PC-3 (cell line): ENCODE measurements around the gene MGMT. TPM values are rescaled to one million over a fixed set of nuclear protein-coding genes. Genes with fewer than 3 reads are reported as not detected.

ENCODE experiments used
- ATAC-seq: fragments of 200-7000 bp; cut with Tn5 transposase; 2 replicates; pipeline ENCODE4 v1.9.1; 2020; ENCODE audit warnings: mild to moderate bottlenecking, moderate library complexity
- BruUV-seq: library from RNA; stranded (reverse); fragments of 400-500 nt; replicated peaks from 2 replicates; lab custom pipeline; 2021; lab: Mats Ljungman, UMichigan
- CTCF ChIA-PET: fragments of 300-600 bp; sonication (Branson Sonifier 250); formaldehyde crosslinking; loops from one replicate; lab custom pipeline; 2022; ENCODE audit warnings: antibody characterized with exemption; lab: Charles Lee
- POLR2A ChIA-PET: fragments of 300-600 bp; sonication (Branson Sonifier 250); formaldehyde crosslinking; loops from one replicate; lab custom pipeline; 2022; ENCODE audit warnings: antibody characterized with exemption; ENCODE audit not compliant: unreplicated experiment; lab: Charles Lee
- DNase-seq: peaks from one replicate; pipeline ENCODE4 v3.0.0-alpha.2; 2015
- H2AFZ ChIP-seq: fragments of 300-600 bp; sonication (generic); 2 replicates; pipeline ENCODE4 v1.6.0; 2016; ENCODE audit warnings: antibody characterized with exemption, low read length
- H3F3A ChIP-seq: fragments of 300-600 bp; sonication (generic); one replicate; pipeline ENCODE4 v1.6.0; 2017; ENCODE audit warnings: antibody characterized with exemption, low read length, control low read depth, mild to moderate bottlenecking; ENCODE audit not compliant: unreplicated experiment
- H3K27ac ChIP-seq: fragments of 300-600 bp; sonication (generic); 2 replicates; pipeline ENCODE4 v1.5.1; 2016; ENCODE audit warnings: mild to moderate bottlenecking, low read length
- H3K27me3 ChIP-seq: fragments of 300-600 bp; sonication (generic); 2 replicates; pipeline ENCODE4 v1.6.1; 2016; ENCODE audit warnings: low read length, mixed read lengths
- H3K36me3 ChIP-seq: fragments of 300-600 bp; sonication (generic); 2 replicates; pipeline ENCODE4 v1.6.1; 2016; ENCODE audit warnings: low read depth, mixed run types, low read length, mixed read lengths
- H3K4me1 ChIP-seq: fragments of 300-600 bp; sonication (generic); 2 replicates; pipeline ENCODE4 v1.5.1; 2016; ENCODE audit warnings: low read length; ENCODE audit not compliant: insufficient read depth
- H3K4me2 ChIP-seq: fragments of 300-600 bp; sonication (generic); 2 replicates; pipeline ENCODE4 v1.6.0; 2016; ENCODE audit warnings: low read length
- H3K4me3 ChIP-seq: fragments of 300-600 bp; sonication (generic); 2 replicates; pipeline ENCODE4 v1.5.1; 2016; ENCODE audit warnings: mild to moderate bottlenecking, low read length, mixed read lengths
- H3K79me2 ChIP-seq: fragments of 300-600 bp; sonication (generic); 2 replicates; pipeline ENCODE4 v1.6.1; 2017; ENCODE audit warnings: low read length, mixed read lengths
- H3K9ac ChIP-seq: fragments of 300-600 bp; sonication (generic); 2 replicates; pipeline ENCODE4 v1.6.0; 2016; ENCODE audit warnings: mild to moderate bottlenecking, low read length
- H3K9me2 ChIP-seq: fragments of 300-600 bp; sonication (generic); replicated peaks from 2 replicates; pipeline ENCODE4 v1.6.1; 2016; ENCODE audit warnings: mixed run types, low read length, mixed read lengths
- H3K9me3 ChIP-seq: fragments of 300-600 bp; sonication (generic); 2 replicates; pipeline ENCODE4 v1.6.1; 2016; ENCODE audit warnings: low read length, mixed read lengths
- H4K20me1 ChIP-seq: fragments of 300-600 bp; sonication (generic); 2 replicates; pipeline ENCODE4 v1.6.1; 2016; ENCODE audit warnings: low read length, mixed read lengths
- CTCF ChIP-seq: fragments of 300-600 bp; sonication (generic); conservative IDR thresholded peaks from 2 replicates; pipeline ENCODE4 v1.5.1; 2017; ENCODE audit warnings: antibody characterized with exemption, low read depth, mild to moderate bottlenecking, low read length
- EZH2 ChIP-seq: fragments of 300-600 bp; sonication (generic); IDR thresholded peaks from one replicate; pipeline ENCODE4 v1.6.1; 2017; ENCODE audit warnings: antibody characterized with exemption, mild to moderate bottlenecking, low read length; ENCODE audit not compliant: unreplicated experiment
- EZH2phosphoT487 ChIP-seq: fragments of 300-600 bp; sonication (generic); IDR thresholded peaks from 2 replicates; pipeline ENCODE4 v1.6.1; 2018; ENCODE audit warnings: mild to moderate bottlenecking, antibody characterized with exemption, low read length, borderline replicate concordance
- intact Hi-C: fragments of 100-400 bp; cut with micrococcal nuclease; formaldehyde crosslinking; loops from 2 replicates; pipeline ENCODE4 v1.9.0; 2023
- total RNA-seq: library from RNA; depleted of rRNA; stranded (reverse); fragments of >200 nt; gene quantifications from 2 replicates; pipeline ENCODE4 v1.2.3, GENCODE V29; 2014

Gene MGMT
- total RNA-seq, 1 experiment from 2014 or later: 19.8 TPM

- Histone ChIP-seq H3F3A (no peaks in the 10 kb centered on the region), H3K4me2 (no peak overlapping the region), H3K9ac (no peak overlapping the region), H3K36me3 (no peaks in the 10 kb centered on the region), H3K9me3 (no peaks in the 10 kb centered on the region), H4K20me1 (no peaks in the 10 kb centered on the region), H3K27me3 (no peaks in the 10 kb centered on the region), H3K9me2 (no peaks in the 10 kb centered on the region), H2AFZ (no peak overlapping the region), H3K79me2 (no peaks in the 10 kb centered on the region), H3K4me3 (no peak overlapping the region), H3K4me1 (peaks cover 7% of the 10 kb centered on the region), H3K27ac (no peak overlapping the region)
- no peak for TF ChIP-seq CTCF
- no peak for TF ChIP-seq EZH2phosphoT487
- no peak for TF ChIP-seq EZH2
- ATAC-seq (peak; percentile 29; the same call in 1 of the 2 replicates), DNase-seq (peak; percentile 55)
- CTCF ChIA-PET: no interaction called here
- BruUV-seq: no TSS peak
- POLR2A ChIA-PET: no interaction called here
- intact Hi-C loops: no loop called here
Measured at GRCh38 chr10:129642427-129642826, 175.4 kb downstream of the MGMT start.

- TF ChIP-seq CTCF (no peak), EZH2phosphoT487 (no peak), EZH2 (no peak)
- no TSS peak for BruUV-seq
- Histone ChIP-seq H3K27me3 (no peaks in the 10 kb centered on the region), H3K4me3 (no peak overlapping the region), H3K79me2 (no peaks in the 10 kb centered on the region), H3K9me3 (no peaks in the 10 kb centered on the region), H3K27ac (no peak overlapping the region), H3K9ac (no peak overlapping the region), H3K9me2 (no peaks in the 10 kb centered on the region), H2AFZ (no peak overlapping the region), H3F3A (no peaks in the 10 kb centered on the region), H3K4me1 (peaks cover 7% of the 10 kb centered on the region), H3K4me2 (no peak overlapping the region), H3K36me3 (no peaks in the 10 kb centered on the region), H4K20me1 (no peaks in the 10 kb centered on the region)
- ChIA-PET CTCF (no interaction called here), POLR2A (no interaction called here)
- DNase-seq: no peak
- ATAC-seq: no peak
- intact Hi-C loops: no loop called here
Measured at GRCh38 chr10:129643266-129643665, 176.2 kb downstream of the MGMT start.

- BruUV-seq: no TSS peak
- no peak overlapping the region for H3K27ac ChIP-seq
- no peak overlapping the region for H3K4me3 ChIP-seq
- no peaks in the 10 kb centered on the region for H3F3A ChIP-seq
- no peaks in the 10 kb centered on the region for H4K20me1 ChIP-seq
- ATAC-seq (no peak), DNase-seq (no peak)
- no peak overlapping the region for H2AFZ ChIP-seq
- ChIA-PET POLR2A (no interaction called here), CTCF (no interaction called here)
- intact Hi-C loops: no loop called here
- peaks cover 7% of the 10 kb centered on the region for H3K4me1 ChIP-seq
- H3K79me2 ChIP-seq: no peaks in the 10 kb centered on the region
- H3K27me3 ChIP-seq: no peaks in the 10 kb centered on the region
- H3K9ac ChIP-seq: no peak overlapping the region
- H3K4me2 ChIP-seq: no peak overlapping the region
- no peaks in the 10 kb centered on the region for H3K36me3 ChIP-seq
- TF ChIP-seq EZH2 (no peak), CTCF (no peak), EZH2phosphoT487 (no peak)
- no peaks in the 10 kb centered on the region for H3K9me2 ChIP-seq
- no peaks in the 10 kb centered on the region for H3K9me3 ChIP-seq
Measured at GRCh38 chr10:129645487-129645886, 178.4 kb downstream of the MGMT start.
